GM10248 (cell line): Measurements from ENCODE around the gene TRAF3IP1.

ENCODE experiments used
- CTCF ChIA-PET: fragments of 300-600 bp; sonication (Branson Sonifier 250); formaldehyde crosslinking; extraction: SDS; loops from one replicate; lab custom pipeline; 2021; ENCODE audit warnings: antibody characterized with exemption; lab: Yijun Ruan, JAX
- POLR2A ChIA-PET: fragments of 350-650 bp; sonication (Branson Sonifier 250); formaldehyde crosslinking; extraction: SDS; loops from one replicate; lab custom pipeline; 2020; ENCODE audit warnings: antibody characterized with exemption; lab: Yijun Ruan, JAX
- DNase-seq: peaks from one replicate; pipeline ENCODE4 v3.0.0; 2012; ENCODE audit errors: extremely low spot score
- CTCF ChIP-seq: IDR thresholded peaks from 2 replicates; pipeline ENCODE4 v1.5.1; 2012; ENCODE audit warnings: mild to moderate bottlenecking, low read depth; ENCODE audit errors: extremely low read depth, missing control alignments, control extremely low read depth

The TRAF3IP1 gene

GRCh38 chr2:238421695-238422035 is 101.3 kb downstream of the TRAF3IP1 start:
- ChIA-PET POLR2A (no interaction called here), CTCF (interaction anchor here (1.0 kb wide), 1 partner anchor 10 kb away, joined by 3 read pairs; no protein-coding TSS in a partner anchor)
- no peak for DNase-seq
- no peak for TF ChIP-seq CTCF

DNA sequence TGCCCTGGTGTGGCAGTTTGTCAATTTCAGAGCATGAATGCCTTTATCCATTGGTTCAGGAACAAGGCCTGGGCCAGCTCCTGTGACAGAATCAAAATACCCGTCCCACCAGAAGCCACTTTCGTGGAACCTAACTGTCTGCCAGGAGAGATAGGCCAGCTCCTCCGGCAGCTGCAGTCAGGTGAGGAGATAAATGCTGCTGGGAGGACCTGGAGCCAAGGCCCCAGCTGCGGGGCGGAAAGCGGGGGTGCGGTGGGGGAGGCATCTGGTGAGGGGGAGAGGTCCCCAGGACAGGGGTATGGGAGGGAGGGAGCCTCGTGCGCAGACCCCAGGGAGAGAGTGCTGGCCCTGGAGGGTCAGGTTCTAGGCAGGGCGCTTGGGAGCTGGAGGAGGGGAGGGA is 102.0 kb downstream of the TRAF3IP1 start:
- CTCF ChIA-PET, result interaction anchor here (1.0 kb wide), 1 partner anchor 9 kb away, joined by 3 read pairs; no protein-coding TSS in a partner anchor
- TF ChIP-seq CTCF, result no peak
- DNase-seq, result no peak
- POLR2A ChIA-PET, result no interaction called here

- DNase-seq, result no peak
- no peak for TF ChIP-seq CTCF
- ChIA-PET POLR2A (no interaction called here), CTCF (interaction anchor here (1.0 kb wide), 1 partner anchor 9 kb away, joined by 3 read pairs; no protein-coding TSS in a partner anchor)
Measured at GRCh38 chr2:238422940-238423339, 102.6 kb downstream of the TRAF3IP1 start.

GRCh38 chr2:238423561-238424312 is 103.4 kb downstream of the TRAF3IP1 start:
- ChIA-PET POLR2A (no interaction called here), CTCF (interaction anchor here (1.0 kb wide), 1 partner anchor 9 kb away, joined by 3 read pairs; no protein-coding TSS in a partner anchor)
- no peak for DNase-seq
- no peak for TF ChIP-seq CTCF

GRCh38 chr2:238424313-238424700 is 104.0 kb downstream of the TRAF3IP1 start:
- DNase-seq, result no peak
- ChIA-PET CTCF (no interaction called here), POLR2A (no interaction called here)
- TF ChIP-seq CTCF, result no peak

DNA sequence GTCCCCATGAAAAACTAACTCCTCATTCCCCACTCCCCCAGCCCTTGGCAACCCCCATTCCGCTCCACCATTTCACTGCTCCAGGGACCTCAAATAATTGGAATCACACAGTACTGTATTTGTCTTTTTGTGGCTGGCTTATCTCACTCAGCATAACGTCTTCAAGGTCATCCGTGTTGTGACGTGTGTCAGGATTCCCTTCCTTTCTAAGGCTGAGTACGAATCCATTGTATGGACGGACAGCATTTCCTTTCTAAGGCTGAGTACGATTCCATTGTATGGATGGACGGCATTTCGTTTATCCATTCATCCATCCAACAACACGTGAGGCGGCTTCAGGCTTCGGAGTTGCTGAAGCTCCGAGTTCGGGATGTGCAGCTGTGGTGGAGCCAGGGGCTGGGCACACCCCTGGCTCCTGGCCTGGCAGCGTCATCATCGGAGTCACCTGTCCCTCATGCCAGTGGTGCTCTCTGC is 105.2 kb downstream of the TRAF3IP1 start:
- ChIA-PET POLR2A (no interaction called here), CTCF (no interaction called here)
- no peak for TF ChIP-seq CTCF
- DNase-seq, result no peak
